Endodermal cell (in vitro differentiated cells): ENCODE results near the gene HLA-DQA1. TPM values are rescaled to one million over a fixed set of nuclear protein-coding genes. Genes with fewer than 3 reads are reported as not detected.

Experiments
- DNase-seq: peaks from one replicate; pipeline ENCODE4 v3.0.0-alpha.2; 2017
- H3K27ac ChIP-seq: 2 replicates; pipeline ENCODE4 v1.5.1; 2013; ENCODE audit warnings: mild to moderate bottlenecking, low read depth, low read length, moderate library complexity
- H3K27me3 ChIP-seq: 2 replicates; pipeline ENCODE4 v1.6.1; 2013; ENCODE audit warnings: mild to moderate bottlenecking, low read length, moderate library complexity; ENCODE audit not compliant: insufficient read depth, control insufficient read depth, poor library complexity, severe bottlenecking
- H3K36me3 ChIP-seq: 2 replicates; pipeline ENCODE4 v1.7.0; 2013; ENCODE audit warnings: mild to moderate bottlenecking, low read length, moderate library complexity; ENCODE audit not compliant: control insufficient read depth, insufficient read depth
- H3K4me1 ChIP-seq: one replicate; pipeline ENCODE4 v1.7.0; 2013; ENCODE audit warnings: low read length; ENCODE audit not compliant: control insufficient read depth, insufficient read depth
- H3K4me3 ChIP-seq: 2 replicates; pipeline ENCODE4 v1.5.1; 2013; ENCODE audit warnings: mild to moderate bottlenecking, low read length, moderate library complexity
- H3K9ac ChIP-seq: 2 replicates; pipeline ENCODE4 v1.6.1; 2013; ENCODE audit warnings: mild to moderate bottlenecking, low read length, moderate library complexity; ENCODE audit not compliant: poor library complexity, severe bottlenecking; ENCODE audit errors: extremely low read depth
- H3K9me3 ChIP-seq: 2 replicates; pipeline ENCODE4 v1.6.1; 2013; ENCODE audit warnings: mild to moderate bottlenecking, low read length, moderate library complexity; ENCODE audit not compliant: control insufficient read depth
- H3K27ac Mint-ChIP-seq: 2 replicates; pipeline ENCODE4 v1.8.0; 2020; ENCODE audit warnings: mixed read lengths
- H3K27me3 Mint-ChIP-seq: 2 replicates; pipeline ENCODE4 v1.8.0; 2021; ENCODE audit warnings: mild to moderate bottlenecking, mixed read lengths; ENCODE audit not compliant: insufficient read depth
- H3K36me3 Mint-ChIP-seq: 2 replicates; pipeline ENCODE4 v1.8.0; 2020; ENCODE audit warnings: low read depth, mixed read lengths
- H3K4me1 Mint-ChIP-seq: 2 replicates; pipeline ENCODE4 v1.8.0; 2020; ENCODE audit warnings: mixed read lengths
- H3K4me3 Mint-ChIP-seq: 2 replicates; pipeline ENCODE4 v1.8.0; 2020; ENCODE audit warnings: mild to moderate bottlenecking, moderate library complexity, mixed read lengths
- H3K9me3 Mint-ChIP-seq: 2 replicates; pipeline ENCODE4 v1.8.0; 2020; ENCODE audit warnings: mild to moderate bottlenecking, mixed read lengths
- WGBS, 2 experiments: methylation state at CpG; one replicate each; pipeline versions ENCODE4 v1.1.5 to v1.1.7; 2013; ENCODE audit warnings: missing lambda C conversion rate in 2 of 2, mixed read lengths in 1 of 2; ENCODE audit not compliant: insufficient coverage in 1 of 2, insufficient read length in 1 of 2; 5-methylcytosine and 5-hydroxymethylcytosine counted together
- total RNA-seq, 2 donors: library from RNA; stranded (reverse); fragmentation: NEBNext Ultra II Directional in 1 of 2; extraction: Animal tissue kit (Norgen Biotek cat#: 25700) in 1 of 2; gene quantifications; 2 replicates in 1 of 2; 3 replicates in 1 of 2; pipeline ENCODE4 v1.2.1, GENCODE V29; 2021
- TF ChIP-seq, protein P1 (sequence below): fragments of 200-600 bp; sonication (generic); conservative IDR thresholded peaks from 2 replicates; pipeline ENCODE4 v1.5.0; 2021; ENCODE audit warnings: antibody characterized with exemption, mild to moderate bottlenecking

HLA-DQA1 gene
- total RNA-seq, 2 donors from 2014 or later = 0.97 TPM; not detected in 1

DNA sequence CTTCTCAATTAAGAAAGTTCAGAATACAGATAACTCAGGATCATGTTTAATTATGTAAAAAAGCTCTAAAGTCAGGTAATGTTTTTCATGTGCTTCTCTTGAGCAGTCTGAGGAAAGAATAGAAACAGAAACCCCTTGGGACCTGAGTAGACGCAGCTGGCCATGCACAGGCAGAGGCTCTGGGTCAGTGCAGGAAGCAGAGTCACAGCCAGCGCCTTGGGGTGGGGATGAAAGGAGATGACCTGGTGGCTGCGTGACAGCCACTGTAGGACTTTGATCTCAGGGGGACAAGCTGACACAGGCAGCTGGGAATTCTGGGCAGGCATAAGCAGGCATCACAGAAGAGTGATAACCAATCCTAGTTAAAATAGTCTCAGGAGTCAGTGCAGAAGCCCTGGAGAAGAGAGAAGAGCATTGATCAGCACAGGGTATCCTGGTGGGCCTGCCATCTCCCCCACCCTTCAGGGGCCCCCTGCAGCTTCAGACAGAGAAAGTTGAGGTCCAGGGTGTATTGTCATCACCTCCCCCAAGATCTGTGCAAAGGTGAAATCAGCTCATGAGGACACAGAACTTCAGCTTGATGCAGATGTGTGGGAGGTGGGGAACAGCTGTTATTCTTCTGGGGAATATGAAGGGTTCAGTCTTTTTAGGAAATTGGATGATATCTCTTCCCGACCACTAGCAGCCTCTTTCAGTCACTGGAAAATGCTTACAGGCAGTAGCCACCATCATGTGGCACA is 22.8 kb downstream of the HLA-DQA1 start:
- Histone ChIP-seq H3K36me3 (no peaks in the 10 kb centered on the region), H3K4me3 (no peak overlapping the region), H3K4me1 (no peaks in the 10 kb centered on the region), H3K27ac (no peak overlapping the region), H3K9me3 (peaks cover 6% of the 10 kb centered on the region), H3K9ac (no peak overlapping the region), H3K27me3 (no peaks in the 10 kb centered on the region)
- peaks cover 25% of the 10 kb centered on the region for H3K9me3 Mint-ChIP-seq
- H3K4me1 Mint-ChIP-seq = peaks cover 11% of the 10 kb centered on the region
- WGBS, 2 experiments = 60 to 79% methylated on average over 1 to 4 of the region's 4 CpGs
- DNase-seq = no peak
- H3K27ac Mint-ChIP-seq = no peak overlapping the region
- peaks cover 22% of the 10 kb centered on the region for H3K27me3 Mint-ChIP-seq
- peaks cover 5% of the 10 kb centered on the region for H3K36me3 Mint-ChIP-seq
- TF ChIP-seq, protein P1, sequence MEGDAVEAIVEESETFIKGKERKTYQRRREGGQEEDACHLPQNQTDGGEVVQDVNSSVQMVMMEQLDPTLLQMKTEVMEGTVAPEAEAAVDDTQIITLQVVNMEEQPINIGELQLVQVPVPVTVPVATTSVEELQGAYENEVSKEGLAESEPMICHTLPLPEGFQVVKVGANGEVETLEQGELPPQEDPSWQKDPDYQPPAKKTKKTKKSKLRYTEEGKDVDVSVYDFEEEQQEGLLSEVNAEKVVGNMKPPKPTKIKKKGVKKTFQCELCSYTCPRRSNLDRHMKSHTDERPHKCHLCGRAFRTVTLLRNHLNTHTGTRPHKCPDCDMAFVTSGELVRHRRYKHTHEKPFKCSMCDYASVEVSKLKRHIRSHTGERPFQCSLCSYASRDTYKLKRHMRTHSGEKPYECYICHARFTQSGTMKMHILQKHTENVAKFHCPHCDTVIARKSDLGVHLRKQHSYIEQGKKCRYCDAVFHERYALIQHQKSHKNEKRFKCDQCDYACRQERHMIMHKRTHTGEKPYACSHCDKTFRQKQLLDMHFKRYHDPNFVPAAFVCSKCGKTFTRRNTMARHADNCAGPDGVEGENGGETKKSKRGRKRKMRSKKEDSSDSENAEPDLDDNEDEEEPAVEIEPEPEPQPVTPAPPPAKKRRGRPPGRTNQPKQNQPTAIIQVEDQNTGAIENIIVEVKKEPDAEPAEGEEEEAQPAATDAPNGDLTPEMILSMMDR = no peak
- no peak overlapping the region for H3K4me3 Mint-ChIP-seq

DNA sequence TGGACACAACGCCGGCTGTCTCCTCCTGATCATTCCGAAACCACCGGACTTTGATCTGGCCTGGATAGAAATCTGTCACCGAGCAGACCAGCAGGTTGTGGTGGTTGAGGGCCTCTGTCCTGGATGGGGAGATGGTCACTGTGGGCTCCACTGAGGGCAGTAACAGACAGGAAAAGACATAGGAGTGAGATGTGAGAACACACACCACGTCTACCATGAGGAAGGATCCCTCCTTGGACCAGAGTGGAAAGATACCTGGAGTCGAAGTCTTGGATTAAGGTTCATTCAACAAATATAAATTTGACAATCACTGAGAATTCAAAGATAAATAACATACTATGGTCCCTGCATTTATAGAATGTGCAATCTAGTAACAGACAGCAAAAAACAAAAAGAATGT is 24.9 kb downstream of the HLA-DQA1 start:
- Histone ChIP-seq H3K9me3 (no peaks in the 10 kb centered on the region), H3K9ac (no peak overlapping the region), H3K36me3 (no peaks in the 10 kb centered on the region), H3K4me3 (no peak overlapping the region), H3K27ac (no peak overlapping the region), H3K27me3 (no peaks in the 10 kb centered on the region), H3K4me1 (no peaks in the 10 kb centered on the region)
- no peaks in the 10 kb centered on the region for H3K36me3 Mint-ChIP-seq
- TF ChIP-seq, protein P1 = no peak
- peaks cover 41% of the 10 kb centered on the region for H3K27me3 Mint-ChIP-seq
- peaks cover 8% of the 10 kb centered on the region for H3K4me1 Mint-ChIP-seq
- H3K27ac Mint-ChIP-seq = no peak overlapping the region
- H3K4me3 Mint-ChIP-seq = no peak overlapping the region
- 81% methylated on average over 6 of the region's 7 CpGs; no CpG with 5 or more reads in 1 of the 2 experiments for WGBS, 2 experiments
- no peak for DNase-seq
- H3K9me3 Mint-ChIP-seq = peaks cover 5% of the 10 kb centered on the region

DNA sequence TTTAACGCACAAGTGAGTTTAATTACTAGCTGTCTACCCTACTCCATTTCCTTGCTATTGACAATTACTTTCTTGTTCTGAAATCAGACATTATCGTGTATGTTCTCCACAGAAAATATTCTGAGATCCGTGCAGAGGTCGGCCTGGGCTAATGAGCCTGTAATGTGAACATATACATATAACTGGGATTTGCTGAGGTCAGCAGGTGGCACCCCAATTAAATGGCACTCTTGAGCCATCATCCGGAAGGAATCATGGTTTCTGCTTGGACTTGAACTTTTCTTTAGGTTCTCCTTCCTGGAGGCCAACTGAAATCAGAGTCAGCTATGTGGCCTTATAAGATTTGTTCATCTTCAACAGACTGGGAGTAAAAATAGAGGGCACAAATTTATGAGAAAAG is 25.6 kb downstream of the HLA-DQA1 start:
- no peaks in the 10 kb centered on the region for H3K36me3 Mint-ChIP-seq
- H3K9me3 ChIP-seq = no peaks in the 10 kb centered on the region
- H3K4me3 ChIP-seq = no peak overlapping the region
- no peak for DNase-seq
- H3K27ac Mint-ChIP-seq = no peak overlapping the region
- no peaks in the 10 kb centered on the region for H3K4me1 ChIP-seq
- H3K4me1 Mint-ChIP-seq = peaks cover 3% of the 10 kb centered on the region
- no peak overlapping the region for H3K9ac ChIP-seq
- 68 to 87% methylated on average over 4 to 5 of the region's 5 CpGs for WGBS, 2 experiments
- H3K4me3 Mint-ChIP-seq = no peak overlapping the region
- peaks cover 41% of the 10 kb centered on the region for H3K27me3 Mint-ChIP-seq
- H3K36me3 ChIP-seq = no peaks in the 10 kb centered on the region
- H3K27ac ChIP-seq = no peak overlapping the region
- TF ChIP-seq, protein P1 = no peak
- no peaks in the 10 kb centered on the region for H3K9me3 Mint-ChIP-seq
- H3K27me3 ChIP-seq = no peaks in the 10 kb centered on the region
